A673 (cell line): ENCODE data around the gene STXBP5L.

ENCODE experiments used
- CTCF ChIP-seq: fragments of 300-800, 200-600 bp; sonication (generic); conservative IDR thresholded peaks from 2 replicates; pipeline ENCODE4 v1.5.1; 2017; ENCODE audit warnings: low read depth, mild to moderate bottlenecking, antibody characterized with exemption, low read length, moderate library complexity, mixed read lengths
- EZH2 ChIP-seq: fragments of 200-600 bp; sonication (generic); IDR thresholded peaks from 2 replicates; pipeline ENCODE4 v1.6.1; 2017; ENCODE audit warnings: borderline replicate concordance, low read depth, mild to moderate bottlenecking, mixed read lengths, antibody characterized with exemption, low read length; ENCODE audit not compliant: poor library complexity, severe bottlenecking

GRCh38 chr3:121228971-121229370 lies 321.0 kb downstream of the STXBP5L start:
- TF ChIP-seq CTCF (no peak), EZH2 (no peak)
